HL-60/S4 treated with phorbol 12-myristate 13-acetate at 8.2 ng/mL for 4 days and 3 days (cell line): ENCODE results near the gene SARM1.
"Not testable (repeated sequence)": the region's sequence is repeated elsewhere in the genome, so short reads cannot be mapped to it uniquely, and the experiment has no call there.

ENCODE experiments used
- in situ Hi-C: fragments of 300-500 bp; cut with MboI; formaldehyde crosslinking; loops from 2 replicates; pipeline ENCODE4 v1.15.0; 2022; ENCODE audit warnings: low sequenced_read_pairs

The SARM1 gene

GRCh38 chr17:28413804-28414203 lies 42.3 kb downstream of the SARM1 start:
- in situ Hi-C loops: no loop called here

GRCh38 chr17:28415886-28416285 lies 44.4 kb downstream of the SARM1 start:
- in situ Hi-C loops: no loop called here

- in situ Hi-C loops: no loop called here
Observed at GRCh38 chr17:28416703-28417311, 45.3 kb downstream of the SARM1 start.

- in situ Hi-C loops: no loop called here
Observed at GRCh38 chr17:28421787-28422305, 50.4 kb downstream of the SARM1 start.

- in situ Hi-C loops: no loop called here
Observed at GRCh38 chr17:28425206-28425605, 53.7 kb downstream of the SARM1 start.

GRCh38 chr17:28426081-28426519 lies 54.6 kb downstream of the SARM1 start:
- in situ Hi-C loops: no loop called here

GRCh38 chr17:28427371-28427770 lies 55.9 kb downstream of the SARM1 start:
- in situ Hi-C loops: no loop called here

GRCh38 chr17:28427982-28428381 lies 56.5 kb downstream of the SARM1 start:
- in situ Hi-C loops: not testable (repeated sequence)

- in situ Hi-C loops: no loop called here
Observed at GRCh38 chr17:28433721-28434120, 62.2 kb downstream of the SARM1 start.

GRCh38 chr17:28434326-28434725 lies 62.8 kb downstream of the SARM1 start:
- in situ Hi-C loops: not testable (repeated sequence)

GRCh38 chr17:28443901-28444638 lies 72.6 kb downstream of the SARM1 start:
- in situ Hi-C loops: no loop called here

- in situ Hi-C loops: no loop called here
Observed at GRCh38 chr17:28446716-28447395, 75.4 kb downstream of the SARM1 start.

- in situ Hi-C loops: no loop called here
Observed at GRCh38 chr17:28447396-28447760, 75.9 kb downstream of the SARM1 start.

GRCh38 chr17:28449859-28450258 lies 78.4 kb downstream of the SARM1 start:
- in situ Hi-C loops: no loop called here
